ENCODE data around the gene DOLK.

The DOLK gene

DNA sequence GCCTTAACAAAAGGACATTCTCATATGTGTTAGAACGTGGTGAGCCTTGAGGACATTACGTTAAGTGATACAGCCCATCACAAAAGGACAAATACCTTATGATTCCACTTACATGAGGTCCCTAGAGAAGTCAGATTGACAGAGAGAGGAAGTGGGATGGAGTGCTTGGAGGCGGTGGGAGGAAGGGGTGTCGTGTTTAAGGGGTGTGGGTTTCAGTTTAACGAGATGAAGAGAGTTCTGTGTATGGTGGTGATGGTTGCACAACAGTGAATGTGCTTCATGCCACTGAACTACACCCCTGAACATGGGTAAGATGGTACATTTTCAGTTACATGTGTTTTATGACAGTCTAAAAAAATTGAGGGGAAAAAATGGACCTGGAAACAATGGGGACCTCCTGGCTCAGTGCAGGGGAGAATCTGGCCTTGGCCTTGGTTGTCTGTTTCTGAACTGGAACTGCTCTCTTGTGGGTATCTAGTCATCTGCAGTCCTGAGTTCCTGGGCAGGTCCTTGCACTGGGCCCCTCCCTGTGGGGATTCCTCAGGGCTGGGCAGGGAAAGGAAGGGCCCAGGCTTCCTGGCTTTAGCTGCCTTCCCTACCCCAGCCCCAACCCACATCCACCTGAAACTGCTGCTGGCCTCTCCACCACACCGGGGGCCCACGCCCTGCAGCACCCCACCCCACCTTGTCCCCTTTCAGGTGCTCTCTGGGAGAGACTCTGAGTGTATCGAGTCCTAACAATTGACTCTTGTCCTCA is 47.7 kb downstream of the DOLK start:
- H4K91ac ChIP-seq (ENCODE audit: low read length): peak overlapping the region; percentile 59
- H2BK120ac ChIP-seq (ENCODE audit: low read depth, low read length): no peak overlapping the region
- H2AK5ac ChIP-seq (ENCODE audit: low read length, severe bottlenecking): peak overlapping the region; percentile 95
- no peak overlapping the region for H2AFZ ChIP-seq (ENCODE audit: low read depth, low read length)
- H3K14ac ChIP-seq (ENCODE audit: low read length in 2 of 2): peak overlapping the region in 1 of 2 experiments; percentile 45
- H3K27me3 ChIP-seq (ENCODE audit: control insufficient read depth in 1 of 2, insufficient read depth in 1 of 2, low read length in 2 of 2): no peaks in the 10 kb centered on the region
- H3K9me3 ChIP-seq (ENCODE audit: control insufficient read depth, low read length): no peaks in the 10 kb centered on the region
- peak overlapping the region; percentile 41 for H2BK15ac ChIP-seq (ENCODE audit: low read depth, poor library complexity, severe bottlenecking)
- WGBS: 88% methylated on average over 6 of the region's 8 CpGs
- no peak overlapping the region for H3K18ac ChIP-seq (ENCODE audit: low read depth in 1 of 2, low read length in 2 of 2)
- no peak overlapping the region for H2BK5ac ChIP-seq (ENCODE audit: low read depth, low read length, poor library complexity, severe bottlenecking)
- H2BK12ac ChIP-seq (ENCODE audit: low read length in 2 of 2): peak overlapping the region in 1 of 2 experiments; percentile 91
- peaks cover 29% of the 10 kb centered on the region for H3K79me1 ChIP-seq (replicated peaks; ENCODE audit: low read length, poor library complexity, severe bottlenecking)
- no peak overlapping the region for H3K27ac ChIP-seq (ENCODE audit: low read length, poor library complexity, severe bottlenecking)
- H3K4me3 ChIP-seq (ENCODE audit: insufficient read depth in 1 of 2, low read depth in 1 of 2, low read length in 2 of 2): no peak overlapping the region
- peaks cover 45 to 47% of the 10 kb centered on the region in 2 experiments for H3K36me3 ChIP-seq (ENCODE audit: control insufficient read depth in 1 of 2, insufficient read depth in 2 of 2, low read depth in 1 of 2, low read length in 2 of 2)
- no peak overlapping the region for H3K9ac ChIP-seq (ENCODE audit: low read length)
- peaks cover 40% of the 10 kb centered on the region for H3K4me1 ChIP-seq (ENCODE audit: control insufficient read depth, insufficient read depth, low read depth, low read length)
- H3K23ac ChIP-seq (ENCODE audit: low read length in 2 of 2): no peak overlapping the region
- H3K4ac ChIP-seq (ENCODE audit: low read depth in 1 of 2, low read length in 2 of 2): peak overlapping the region in 1 of 2 experiments; percentile 4
- peak overlapping the region; percentile 38 for H4K8ac ChIP-seq (ENCODE audit: low read length)
- DNase-seq: peak; percentile 22
- H3K4me2 ChIP-seq (ENCODE audit: low read length, poor library complexity, severe bottlenecking): no peak overlapping the region

DNA sequence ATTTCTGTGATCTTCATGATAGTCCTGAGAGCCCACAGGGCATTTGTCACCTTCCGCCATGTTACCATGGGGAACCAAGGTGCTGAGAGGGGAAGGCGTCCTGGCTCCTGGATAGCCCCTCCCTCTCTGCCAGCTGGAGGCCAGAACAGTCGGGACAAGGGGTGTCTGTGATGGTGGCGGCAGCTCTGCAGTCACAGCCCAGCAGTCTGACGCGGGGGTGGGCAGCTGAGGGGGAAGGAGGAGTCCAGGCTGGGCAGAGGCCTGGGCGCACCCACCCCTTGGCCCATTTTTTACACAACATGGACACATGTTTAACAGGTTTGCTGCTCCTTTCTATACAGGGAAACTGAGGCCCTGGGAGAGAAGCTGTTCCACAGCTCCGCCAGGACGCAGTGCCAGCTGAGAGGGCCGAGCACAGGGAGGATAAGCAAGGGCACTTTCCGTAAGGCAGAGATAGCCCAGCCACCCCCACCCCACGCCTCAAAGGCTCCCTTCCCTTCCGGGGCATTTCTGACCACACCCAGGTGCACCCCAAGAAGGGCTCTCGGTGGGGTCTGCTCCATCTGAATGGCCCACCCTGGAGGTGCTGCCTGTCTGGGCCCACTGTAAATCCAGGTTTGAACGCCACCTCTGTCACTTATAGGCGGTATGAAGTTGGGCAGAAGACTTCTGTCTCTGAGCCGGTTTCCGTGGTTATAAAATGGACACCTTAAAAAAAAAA is 48.4 kb downstream of the DOLK start:
- no peak overlapping the region for H3K27ac ChIP-seq (ENCODE audit: low read length, poor library complexity, severe bottlenecking)
- H2BK15ac ChIP-seq (ENCODE audit: low read depth, poor library complexity, severe bottlenecking): no peak overlapping the region
- no peak overlapping the region for H2BK5ac ChIP-seq (ENCODE audit: low read depth, low read length, poor library complexity, severe bottlenecking)
- peaks cover 38% of the 10 kb centered on the region for H3K4me1 ChIP-seq (ENCODE audit: control insufficient read depth, insufficient read depth, low read depth, low read length)
- no peak overlapping the region for H3K4me2 ChIP-seq (ENCODE audit: low read length, poor library complexity, severe bottlenecking)
- no peak overlapping the region for H3K4me3 ChIP-seq (ENCODE audit: insufficient read depth in 1 of 2, low read depth in 1 of 2, low read length in 2 of 2)
- H4K91ac ChIP-seq (ENCODE audit: low read length): peak overlapping the region; percentile 30
- peak overlapping the region; percentile 21 for H2AK5ac ChIP-seq (ENCODE audit: low read length, severe bottlenecking)
- H3K23ac ChIP-seq (ENCODE audit: low read length in 2 of 2): no peak overlapping the region
- H3K27me3 ChIP-seq (ENCODE audit: control insufficient read depth in 1 of 2, insufficient read depth in 1 of 2, low read length in 2 of 2): no peaks in the 10 kb centered on the region
- H2BK12ac ChIP-seq (ENCODE audit: low read length in 2 of 2): peak overlapping the region in 1 of 2 experiments; percentile 79
- H2BK120ac ChIP-seq (ENCODE audit: low read depth, low read length): no peak overlapping the region
- 94% methylated on average over 18 of the region's 18 CpGs for WGBS
- H3K18ac ChIP-seq (ENCODE audit: low read depth in 1 of 2, low read length in 2 of 2): peak overlapping the region in 1 of 2 experiments; percentile 72
- H4K8ac ChIP-seq (ENCODE audit: low read length): peak overlapping the region; percentile 39
- H3K36me3 ChIP-seq (ENCODE audit: control insufficient read depth in 1 of 2, insufficient read depth in 2 of 2, low read depth in 1 of 2, low read length in 2 of 2): peaks cover 47 to 50% of the 10 kb centered on the region in 2 experiments
- no peak overlapping the region for H2AFZ ChIP-seq (ENCODE audit: low read depth, low read length)
- H3K4ac ChIP-seq (ENCODE audit: low read depth in 1 of 2, low read length in 2 of 2): peak overlapping the region in 1 of 2 experiments; percentile 20
- no peak for DNase-seq
- H3K14ac ChIP-seq (ENCODE audit: low read length in 2 of 2): peak overlapping the region in 1 of 2 experiments; percentile 12
- no peak overlapping the region for H3K9ac ChIP-seq (ENCODE audit: low read length)
- peaks cover 29% of the 10 kb centered on the region for H3K79me1 ChIP-seq (replicated peaks; ENCODE audit: low read length, poor library complexity, severe bottlenecking)
- no peaks in the 10 kb centered on the region for H3K9me3 ChIP-seq (ENCODE audit: control insufficient read depth, low read length)

DNA sequence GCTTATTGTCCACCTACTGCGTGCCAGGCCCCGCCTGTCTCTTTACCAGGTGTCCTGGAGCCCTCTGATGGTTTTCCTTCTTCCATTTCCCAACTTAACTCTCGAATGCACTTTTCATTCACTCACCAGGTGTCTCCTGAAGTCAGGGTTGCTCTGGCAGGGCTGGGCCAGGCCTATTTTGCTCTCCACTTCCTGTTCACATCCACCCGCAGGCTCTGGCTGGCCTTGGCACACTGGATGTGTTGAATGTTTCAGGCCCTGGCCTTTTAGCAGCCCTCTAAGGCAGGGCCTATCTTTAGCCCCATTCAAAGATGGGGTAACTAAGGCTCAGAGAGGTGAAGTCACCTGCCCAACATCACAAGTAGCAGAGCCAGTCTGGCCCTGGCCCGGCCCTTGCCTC is 49.0 kb downstream of the DOLK start:
- Histone ChIP-seq H4K91ac (ENCODE audit: low read length) (no peak overlapping the region), H3K4me2 (ENCODE audit: low read length, poor library complexity, severe bottlenecking) (no peak overlapping the region), H3K27ac (ENCODE audit: low read length, poor library complexity, severe bottlenecking) (no peak overlapping the region), H2BK120ac (ENCODE audit: low read depth, low read length) (no peak overlapping the region), H3K27me3 (ENCODE audit: control insufficient read depth in 1 of 2, insufficient read depth in 1 of 2, low read length in 2 of 2) (no peaks in the 10 kb centered on the region), H3K23ac (ENCODE audit: low read length in 2 of 2) (no peak overlapping the region), H2BK12ac (ENCODE audit: low read length in 2 of 2) (no peak overlapping the region), H3K9ac (ENCODE audit: low read length) (no peak overlapping the region), H3K4ac (ENCODE audit: low read depth in 1 of 2, low read length in 2 of 2) (no peak overlapping the region), H2BK5ac (ENCODE audit: low read depth, low read length, poor library complexity, severe bottlenecking) (no peak overlapping the region), H3K79me1 (replicated peaks; ENCODE audit: low read length, poor library complexity, severe bottlenecking) (peaks cover 29% of the 10 kb centered on the region), H3K36me3 (ENCODE audit: control insufficient read depth in 1 of 2, insufficient read depth in 2 of 2, low read depth in 1 of 2, low read length in 2 of 2) (peaks cover 48 to 54% of the 10 kb centered on the region in 2 experiments), H3K4me3 (ENCODE audit: insufficient read depth in 1 of 2, low read depth in 1 of 2, low read length in 2 of 2) (no peak overlapping the region), H2BK15ac (ENCODE audit: low read depth, poor library complexity, severe bottlenecking) (no peak overlapping the region), H3K14ac (ENCODE audit: low read length in 2 of 2) (no peak overlapping the region), H2AK5ac (ENCODE audit: low read length, severe bottlenecking) (peak overlapping the region; percentile 21), H2AFZ (ENCODE audit: low read depth, low read length) (no peak overlapping the region), H3K4me1 (ENCODE audit: control insufficient read depth, insufficient read depth, low read depth, low read length) (peaks cover 39% of the 10 kb centered on the region), H4K8ac (ENCODE audit: low read length) (peak overlapping the region; percentile 39), H3K18ac (ENCODE audit: low read depth in 1 of 2, low read length in 2 of 2) (no peak overlapping the region), H3K9me3 (ENCODE audit: control insufficient read depth, low read length) (no peaks in the 10 kb centered on the region)
- 97% methylated on average over 5 of the region's 5 CpGs for WGBS
- no peak for DNase-seq

DNA sequence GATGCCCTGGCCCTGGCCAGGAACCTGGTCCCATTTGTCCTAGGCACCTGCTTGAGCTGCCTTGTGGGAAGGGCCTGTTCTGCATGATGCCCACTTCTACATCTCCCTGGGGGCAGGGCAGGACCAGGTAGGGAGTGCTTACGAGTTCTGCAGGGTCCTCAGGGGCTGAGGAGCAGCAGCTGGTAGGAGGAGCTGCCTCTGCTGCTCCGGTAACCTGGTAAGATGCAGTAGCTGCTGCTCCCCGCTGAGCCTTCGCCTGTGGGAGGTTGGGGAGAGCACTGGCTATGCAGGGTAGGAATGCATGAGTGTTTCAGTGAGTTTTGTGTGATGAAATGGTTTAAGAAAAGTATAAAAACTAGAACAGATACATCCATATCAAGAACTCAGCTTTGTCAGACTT is 51.8 kb downstream of the DOLK start:
- peaks cover 49% of the 10 kb centered on the region for H3K4me1 ChIP-seq (ENCODE audit: control insufficient read depth, insufficient read depth, low read depth, low read length)
- peaks cover 43 to 56% of the 10 kb centered on the region in 2 experiments for H3K36me3 ChIP-seq (ENCODE audit: control insufficient read depth in 1 of 2, insufficient read depth in 2 of 2, low read depth in 1 of 2, low read length in 2 of 2)
- H3K79me1 ChIP-seq (replicated peaks; ENCODE audit: low read length, poor library complexity, severe bottlenecking): peaks cover 27% of the 10 kb centered on the region
- no peak overlapping the region for H3K18ac ChIP-seq (ENCODE audit: low read depth in 1 of 2, low read length in 2 of 2)
- no peak overlapping the region for H3K4me2 ChIP-seq (ENCODE audit: low read length, poor library complexity, severe bottlenecking)
- H4K91ac ChIP-seq (ENCODE audit: low read length): no peak overlapping the region
- H3K9me3 ChIP-seq (ENCODE audit: control insufficient read depth, low read length): no peaks in the 10 kb centered on the region
- H2BK12ac ChIP-seq (ENCODE audit: low read length in 2 of 2): no peak overlapping the region
- H3K27ac ChIP-seq (ENCODE audit: low read length, poor library complexity, severe bottlenecking): peak overlapping the region; percentile 57
- no peak overlapping the region for H2BK5ac ChIP-seq (ENCODE audit: low read depth, low read length, poor library complexity, severe bottlenecking)
- H2BK120ac ChIP-seq (ENCODE audit: low read depth, low read length): no peak overlapping the region
- no peak overlapping the region for H2BK15ac ChIP-seq (ENCODE audit: low read depth, poor library complexity, severe bottlenecking)
- WGBS: 87% methylated on average over 4 of the region's 4 CpGs
- no peaks in the 10 kb centered on the region for H3K27me3 ChIP-seq (ENCODE audit: control insufficient read depth in 1 of 2, insufficient read depth in 1 of 2, low read length in 2 of 2)
- H3K4me3 ChIP-seq (ENCODE audit: insufficient read depth in 1 of 2, low read depth in 1 of 2, low read length in 2 of 2): no peak overlapping the region
- no peak overlapping the region for H3K23ac ChIP-seq (ENCODE audit: low read length in 2 of 2)
- no peak overlapping the region for H2AFZ ChIP-seq (ENCODE audit: low read depth, low read length)
- no peak overlapping the region for H4K8ac ChIP-seq (ENCODE audit: low read length)
- no peak overlapping the region for H3K9ac ChIP-seq (ENCODE audit: low read length)
- no peak overlapping the region for H3K14ac ChIP-seq (ENCODE audit: low read length in 2 of 2)
- H2AK5ac ChIP-seq (ENCODE audit: low read length, severe bottlenecking): peak overlapping the region; percentile 6
- no peak overlapping the region for H3K4ac ChIP-seq (ENCODE audit: low read depth in 1 of 2, low read length in 2 of 2)
- no peak for DNase-seq

Measured in mesenchymal stem cell (in vitro differentiated cells and primary cell).